Stimulated activated CD4-positive, alpha-beta T cell treated with anti-CD3 and anti-CD28 coated beads, Interleukin-1b, Interleukin-23, amount 100 ng/mL, for 4 hours (primary cell): ENCODE measurements around the gene LCMT2.

Source experiments
- DNase-seq, 2 donors: peaks; one replicate each; pipeline ENCODE4 v3.0.0-alpha.2; 2020; ENCODE audit warnings: low read depth in 2 of 2

Gene LCMT2, protein sequence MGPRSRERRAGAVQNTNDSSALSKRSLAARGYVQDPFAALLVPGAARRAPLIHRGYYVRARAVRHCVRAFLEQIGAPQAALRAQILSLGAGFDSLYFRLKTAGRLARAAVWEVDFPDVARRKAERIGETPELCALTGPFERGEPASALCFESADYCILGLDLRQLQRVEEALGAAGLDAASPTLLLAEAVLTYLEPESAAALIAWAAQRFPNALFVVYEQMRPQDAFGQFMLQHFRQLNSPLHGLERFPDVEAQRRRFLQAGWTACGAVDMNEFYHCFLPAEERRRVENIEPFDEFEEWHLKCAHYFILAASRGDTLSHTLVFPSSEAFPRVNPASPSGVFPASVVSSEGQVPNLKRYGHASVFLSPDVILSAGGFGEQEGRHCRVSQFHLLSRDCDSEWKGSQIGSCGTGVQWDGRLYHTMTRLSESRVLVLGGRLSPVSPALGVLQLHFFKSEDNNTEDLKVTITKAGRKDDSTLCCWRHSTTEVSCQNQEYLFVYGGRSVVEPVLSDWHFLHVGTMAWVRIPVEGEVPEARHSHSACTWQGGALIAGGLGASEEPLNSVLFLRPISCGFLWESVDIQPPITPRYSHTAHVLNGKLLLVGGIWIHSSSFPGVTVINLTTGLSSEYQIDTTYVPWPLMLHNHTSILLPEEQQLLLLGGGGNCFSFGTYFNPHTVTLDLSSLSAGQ

GRCh38 chr15:43329960-43330779 is at the start of gene LCMT2:
TSS of gene LCMT2 (minus strand) at chr15:43330573. CDS start at chr15:43330489, 84 bp downstream.
- DNase-seq, result peak; percentile 74 to 84

GRCh38 chr15:43378601-43379000 is 48.2 kb upstream of the LCMT2 start:
- DNase-seq, result no peak

- peak in 1 of 2 donors; percentile 15 for DNase-seq
These were observed 45.8 kb upstream of the LCMT2 start for GRCh38 chr15:43376017-43376705.

- DNase-seq, result peak; percentile 59 to 74
These were observed 40.9 kb upstream of the LCMT2 start, which contains the start of the genes TUBGCP4 and ZSCAN29 for GRCh38 chr15:43370975-43371974. TSS of gene TUBGCP4 (plus strand) at chr15:43371101. CDS start at chr15:43371355, 254 bp downstream. TSS of gene ZSCAN29 (minus strand) at chr15:43371043. CDS start at chr15:43369913, 1,130 bp downstream.

DNA sequence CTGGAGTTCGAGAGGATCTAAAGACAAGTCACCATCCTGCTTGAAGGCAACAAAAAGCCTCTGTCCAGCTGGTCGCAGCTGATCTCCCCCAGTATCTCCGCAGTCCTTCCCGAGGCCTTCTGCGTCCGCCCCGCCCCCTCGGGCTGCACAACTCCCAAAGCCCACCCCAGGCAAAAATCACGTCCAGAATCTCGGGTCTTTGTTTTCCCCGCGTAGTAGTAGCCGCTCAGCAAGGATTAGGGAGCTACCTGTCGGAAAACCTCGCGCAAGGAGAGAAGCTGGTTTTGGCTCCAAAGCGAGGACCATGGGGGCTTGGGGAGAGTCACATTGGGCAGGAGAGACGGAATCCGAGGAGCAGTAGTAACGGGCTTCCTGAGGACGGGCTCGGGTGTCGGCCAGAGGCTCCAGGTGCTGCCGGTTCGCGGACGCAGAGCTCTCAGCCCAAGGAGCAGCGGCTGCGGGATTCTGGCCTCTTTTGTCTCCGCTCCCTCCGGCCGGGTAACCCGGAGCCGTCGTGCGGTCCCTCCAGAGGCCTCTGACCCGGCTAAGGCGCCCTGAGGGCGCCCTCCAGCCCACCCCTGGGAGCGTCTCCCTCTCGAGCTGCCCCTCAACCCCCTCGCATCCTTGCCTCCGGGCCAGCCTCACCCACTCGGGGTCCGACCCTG is 40.1 kb upstream of the LCMT2 start:
- peak in 1 of 2 donors; percentile 8 for DNase-seq

DNA sequence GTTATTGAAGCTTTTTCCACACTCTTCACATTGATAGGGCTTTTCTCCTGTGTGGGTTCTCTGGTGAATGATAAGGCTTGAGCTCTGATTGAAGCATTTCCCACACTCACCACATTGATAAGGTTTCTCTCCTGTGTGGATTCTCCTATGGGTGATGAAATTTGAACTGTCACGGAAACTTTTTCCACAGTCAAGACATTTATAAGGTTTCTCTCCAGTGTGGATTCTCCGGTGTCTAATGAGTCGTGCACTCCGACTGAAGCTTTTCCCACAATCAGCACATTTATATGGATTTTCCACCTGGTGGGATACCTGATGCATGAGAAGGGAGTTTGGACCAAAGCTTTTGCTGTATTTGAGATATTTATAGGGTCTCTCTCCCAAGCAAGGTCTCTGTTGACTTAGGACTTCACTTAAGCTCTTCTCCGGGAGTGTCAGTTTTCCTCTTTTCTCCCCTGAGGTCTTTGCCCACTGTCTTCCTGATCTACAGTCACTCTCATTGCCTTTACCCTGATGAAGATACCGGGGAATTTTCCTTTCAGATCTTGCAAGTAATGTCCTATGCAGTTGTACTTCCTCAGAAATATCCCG is 31.0 kb upstream of the LCMT2 start:
- DNase-seq, result no peak

GRCh38 chr15:43360821-43361220 is 30.4 kb upstream of the LCMT2 start:
- no peak for DNase-seq

- no peak for DNase-seq
These were observed 22.5 kb upstream of the LCMT2 start for GRCh38 chr15:43352693-43353382.

- no peak for DNase-seq
These were observed 16.7 kb upstream of the LCMT2 start for GRCh38 chr15:43347114-43347513.

GRCh38 chr15:43346305-43346704 is 15.9 kb upstream of the LCMT2 start:
- DNase-seq, result no peak

DNA sequence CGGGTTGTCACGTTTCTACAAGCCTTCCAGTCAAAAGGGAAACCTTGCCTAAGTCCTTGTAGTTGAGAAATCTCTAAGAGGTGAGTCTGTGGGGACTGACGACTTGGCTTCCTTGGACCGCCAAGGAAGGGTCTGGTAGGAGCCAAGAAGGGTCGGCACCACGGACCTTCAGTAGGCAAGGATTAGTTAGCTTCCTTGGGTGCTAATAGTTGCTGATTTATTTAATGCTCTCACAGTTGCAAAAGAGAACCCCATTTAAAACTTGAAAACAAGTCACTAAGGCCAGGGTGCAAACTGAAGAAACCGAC is 361 bp upstream of the LCMT2 start:
- DNase-seq, result no peak

DNA sequence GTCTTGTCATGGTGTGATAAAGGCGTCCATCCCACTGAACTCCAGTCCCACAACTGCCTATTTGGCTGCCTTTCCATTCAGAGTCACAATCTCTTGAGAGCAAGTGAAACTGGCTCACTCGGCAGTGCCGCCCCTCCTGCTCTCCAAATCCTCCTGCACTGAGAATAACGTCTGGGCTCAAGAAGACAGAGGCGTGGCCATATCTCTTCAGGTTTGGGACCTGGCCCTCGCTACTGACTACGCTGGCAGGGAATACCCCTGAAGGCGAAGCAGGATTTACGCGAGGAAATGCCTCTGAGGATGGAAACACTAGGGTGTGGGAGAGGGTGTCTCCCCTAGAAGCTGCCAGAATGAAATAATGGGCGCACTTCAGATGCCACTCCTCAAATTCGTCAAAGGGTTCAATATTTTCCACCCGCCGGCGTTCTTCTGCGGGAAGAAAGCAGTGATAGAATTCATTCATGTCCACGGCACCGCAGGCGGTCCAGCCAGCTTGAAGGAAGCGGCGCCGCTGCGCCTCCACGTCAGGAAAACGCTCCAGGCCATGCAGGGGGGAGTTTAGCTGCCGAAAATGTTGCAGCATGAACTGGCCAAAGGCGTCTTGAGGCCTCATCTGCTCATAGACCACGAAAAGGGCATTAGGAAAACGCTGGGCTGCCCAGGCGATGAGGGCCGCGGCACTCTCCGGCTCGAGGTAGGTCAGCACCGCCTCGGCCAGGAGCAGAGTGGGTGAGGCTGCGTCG is 985 bp downstream of the LCMT2 start:
- DNase-seq, result peak in 1 of 2 donors; percentile 3

- DNase-seq, result no peak
These were observed 5.2 kb downstream of the LCMT2 start for GRCh38 chr15:43325039-43325684.

DNA sequence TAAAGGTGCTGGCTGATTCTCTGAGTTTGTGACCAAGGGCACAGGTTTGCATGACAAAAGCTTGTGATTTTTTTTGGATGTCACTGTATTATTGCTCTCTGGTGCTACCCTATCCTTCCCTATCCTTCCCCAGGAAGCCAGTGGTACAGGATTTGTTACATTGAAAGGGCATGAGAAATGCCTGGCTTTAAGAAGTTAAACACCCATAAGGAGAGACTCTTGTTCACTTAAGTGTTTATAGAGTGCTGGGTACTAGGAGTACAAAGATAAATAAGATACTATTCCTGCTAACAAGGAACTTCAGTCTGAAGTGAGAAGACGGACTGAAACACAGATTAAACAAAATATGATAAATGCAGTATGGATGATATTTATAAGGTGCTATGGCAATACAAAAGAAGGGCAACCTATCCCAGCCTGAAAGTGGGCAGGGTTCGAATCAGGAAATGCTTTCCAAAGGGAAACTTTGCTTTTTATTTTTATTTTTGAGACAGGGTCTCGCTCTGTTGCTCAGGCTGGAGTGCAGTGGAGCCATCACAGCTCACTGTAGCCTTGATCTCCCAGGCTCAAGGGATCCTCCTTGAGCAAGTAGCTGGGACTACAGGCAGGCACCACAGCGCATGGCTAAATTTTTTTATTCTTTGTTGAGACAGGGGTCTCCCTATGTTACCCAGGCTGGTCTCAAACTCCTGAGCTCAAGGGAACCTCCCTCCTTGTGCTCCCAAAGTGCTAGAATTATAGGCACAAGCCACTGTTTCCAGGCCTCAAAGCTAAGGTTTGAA is 11.2 kb downstream of the LCMT2 start:
- no peak for DNase-seq

DNA sequence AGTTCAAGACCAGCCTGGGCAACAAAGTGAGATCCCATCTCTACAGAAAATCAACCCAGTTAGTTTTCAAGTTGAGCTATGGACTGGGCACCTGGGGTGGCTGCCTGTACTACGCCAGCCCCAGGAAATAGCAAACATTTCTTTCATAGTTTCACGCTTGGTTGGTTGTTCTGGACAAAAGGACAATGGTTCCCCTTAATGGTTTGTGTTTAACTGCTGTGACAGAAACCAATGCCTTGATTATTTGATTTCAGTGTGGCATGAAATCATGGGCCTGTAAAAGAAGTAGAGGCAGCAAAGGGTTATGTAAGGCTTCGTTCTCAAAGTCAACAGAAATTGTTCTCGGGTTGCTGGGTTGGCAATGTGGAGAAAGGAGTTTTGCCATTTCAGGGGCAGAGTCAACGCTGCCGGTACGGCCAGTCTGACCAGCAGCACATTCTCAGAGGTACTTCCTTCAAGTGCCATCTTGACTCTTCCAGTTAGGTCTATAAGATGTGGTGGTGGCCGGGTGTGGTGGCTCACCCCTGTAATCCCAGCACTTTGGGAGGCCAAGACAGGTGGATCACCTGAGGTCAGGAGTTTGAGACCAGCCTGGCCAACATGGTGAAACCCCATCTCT is 12.7 kb downstream of the LCMT2 start:
- no peak for DNase-seq

- DNase-seq, result no peak
These were observed 13.4 kb downstream of the LCMT2 start for GRCh38 chr15:43316971-43317346.
